Stimulated activated CD4-positive, alpha-beta T cell treated with anti-CD3 and anti-CD28 coated beads, Interleukin-4, amount 100 ng/mL, for 4 hours (primary cell): ENCODE measurements around the gene TDP1.
"Not testable (repeated sequence)": the region's sequence is repeated elsewhere in the genome, so short reads cannot be mapped to it uniquely, and the experiment has no call there.

ENCODE experiments used
- DNase-seq, 2 experiments: peaks; one replicate each; pipeline ENCODE4 v3.0.0-alpha.2; 2020

Gene TDP1

GRCh38 chr14:89992273-89992672 is 36.5 kb downstream of the TDP1 start:
- DNase-seq = no peak

DNA sequence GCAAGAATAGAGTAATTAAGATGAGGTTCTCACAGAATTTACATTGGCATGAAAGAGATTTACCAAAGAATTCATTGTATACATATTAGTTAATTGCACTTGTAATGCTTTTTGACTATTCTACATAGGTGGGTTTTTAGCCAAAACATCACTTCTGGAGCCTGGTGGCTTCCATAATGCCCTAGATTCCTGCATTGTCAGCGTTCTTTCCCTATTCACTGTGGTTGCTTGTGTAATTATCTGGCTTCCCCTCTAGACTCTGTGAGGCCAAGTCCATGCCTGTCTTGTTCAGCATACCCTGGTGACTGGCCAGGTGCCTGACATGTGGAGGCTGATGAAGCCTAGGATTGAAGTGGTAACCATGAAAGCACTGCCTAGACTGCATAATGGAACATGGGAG is 41.2 kb downstream of the TDP1 start:
- no peak for DNase-seq

DNA sequence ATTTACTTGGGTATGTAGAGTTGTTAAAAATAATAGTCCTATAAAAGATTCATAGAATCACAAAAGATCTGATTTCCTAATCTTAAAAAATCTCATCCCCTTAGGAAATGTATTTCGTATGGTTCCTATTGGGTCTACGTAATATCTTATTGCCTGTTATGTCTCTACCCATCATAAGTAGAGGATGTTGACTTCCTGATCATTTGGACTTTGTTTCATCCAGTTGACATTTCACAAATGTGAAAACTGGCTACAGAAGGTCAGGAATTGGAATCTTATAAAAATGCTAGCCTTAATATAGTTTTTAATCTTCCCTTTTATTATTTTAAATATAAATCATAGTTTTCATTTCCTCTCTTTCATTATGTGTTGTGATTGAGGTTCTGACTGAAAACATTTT is 45.2 kb downstream of the TDP1 start:
- DNase-seq = no peak

GRCh38 chr14:90003526-90004307 is 48.0 kb downstream of the TDP1 start:
- DNase-seq = no peak

DNA sequence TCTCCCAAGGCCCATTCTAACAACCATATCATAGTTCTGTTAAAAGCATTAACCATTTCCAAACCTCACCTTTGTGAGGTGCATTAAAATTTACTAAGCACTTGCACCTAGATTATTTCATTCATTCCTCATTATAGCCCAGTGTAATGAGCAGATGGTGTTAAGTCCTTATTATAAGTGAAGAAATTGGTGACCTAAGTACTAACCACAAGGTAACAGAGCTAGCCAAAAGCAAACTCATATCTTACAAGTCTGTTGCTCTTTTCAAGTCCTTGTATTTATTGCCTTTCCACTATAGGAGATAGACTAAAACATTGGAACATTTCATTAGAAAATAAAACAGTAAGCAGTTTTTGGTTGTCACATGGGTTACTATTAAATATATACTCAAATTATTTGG is 49.7 kb downstream of the TDP1 start:
- no peak for DNase-seq

DNA sequence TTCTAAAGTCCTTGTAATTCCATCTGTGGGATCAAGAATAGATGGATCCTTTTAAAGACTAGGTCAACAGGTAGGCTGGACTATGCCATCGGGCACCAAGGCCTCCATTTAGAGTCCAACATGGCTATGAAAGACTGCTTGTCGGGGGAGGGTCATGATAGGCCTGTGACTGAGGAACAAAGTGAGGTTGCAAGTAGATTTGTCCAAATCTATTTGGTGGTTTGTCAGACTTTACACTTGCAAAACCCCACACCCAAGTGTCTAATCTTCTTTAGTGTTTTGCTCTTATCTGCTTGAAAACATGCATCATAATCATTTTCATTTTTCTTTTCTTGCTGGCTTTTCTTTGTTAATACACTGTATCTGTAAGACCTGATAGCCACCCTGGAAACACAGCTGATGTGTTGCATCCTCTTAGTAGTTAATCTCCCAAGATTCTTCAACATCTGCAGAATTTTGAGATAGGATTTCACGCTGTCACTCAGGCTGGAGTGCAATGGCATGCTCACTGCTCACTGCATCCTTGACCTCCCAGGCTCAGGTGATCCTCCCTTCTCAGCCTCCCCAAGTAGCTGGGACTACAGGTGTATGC is 50.3 kb downstream of the TDP1 start:
- DNase-seq = no peak

DNA sequence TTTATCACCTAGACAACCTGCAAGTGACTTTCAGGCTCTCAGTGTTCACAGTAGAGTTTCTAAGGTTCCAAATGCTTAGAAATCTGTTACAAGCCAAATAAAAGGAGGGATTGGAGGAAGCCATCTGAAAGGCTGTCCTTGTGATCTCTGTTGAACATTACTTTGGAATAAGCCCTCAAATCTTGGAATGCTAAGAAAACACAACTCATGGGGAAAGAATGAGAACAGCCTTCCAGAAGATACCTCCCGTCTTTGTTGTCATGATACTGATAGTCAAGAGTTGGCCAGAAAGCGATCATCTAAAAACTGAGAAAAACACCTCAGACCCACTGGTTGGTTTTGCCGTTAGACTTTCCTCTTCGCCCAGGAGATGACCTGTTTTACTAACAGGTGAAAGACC is 61.6 kb downstream of the TDP1 start:
- DNase-seq = no peak

GRCh38 chr14:90019824-90020523 is 64.2 kb downstream of the TDP1 start:
- DNase-seq = no peak

DNA sequence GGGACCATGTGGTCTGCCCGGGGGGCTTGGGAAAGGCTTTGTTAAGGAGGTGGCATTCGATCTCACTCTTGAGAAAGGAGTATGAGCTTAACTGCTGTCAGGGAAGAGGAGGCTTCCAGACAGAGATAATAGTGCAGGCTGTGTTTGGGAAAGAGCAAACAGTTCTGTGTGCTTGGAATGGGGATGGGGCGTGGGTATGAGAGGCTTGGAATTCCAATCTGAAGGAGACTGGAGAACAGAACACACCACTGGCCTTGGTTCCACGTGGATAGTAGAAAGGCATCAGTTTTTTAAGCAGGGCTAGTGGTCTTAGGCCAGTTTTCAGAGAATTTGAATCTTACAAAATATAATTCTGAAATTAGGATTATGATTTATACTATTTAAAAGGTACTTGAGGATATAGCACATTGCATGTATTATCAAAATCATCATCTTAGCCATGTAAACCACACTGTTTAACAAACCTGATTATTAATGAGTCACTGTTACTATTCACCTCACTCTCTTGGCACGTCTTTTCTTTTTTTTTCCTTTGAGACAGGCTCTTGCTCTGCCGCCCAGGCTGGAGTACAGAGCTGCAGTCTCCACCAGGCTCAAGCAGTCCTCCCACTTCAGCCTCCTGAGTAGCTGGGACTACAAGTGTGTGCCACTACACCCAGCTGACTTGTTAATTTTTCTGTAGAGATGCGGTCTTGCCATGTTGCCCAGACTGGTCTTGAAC is 67.6 kb downstream of the TDP1 start:
- no peak for DNase-seq

DNA sequence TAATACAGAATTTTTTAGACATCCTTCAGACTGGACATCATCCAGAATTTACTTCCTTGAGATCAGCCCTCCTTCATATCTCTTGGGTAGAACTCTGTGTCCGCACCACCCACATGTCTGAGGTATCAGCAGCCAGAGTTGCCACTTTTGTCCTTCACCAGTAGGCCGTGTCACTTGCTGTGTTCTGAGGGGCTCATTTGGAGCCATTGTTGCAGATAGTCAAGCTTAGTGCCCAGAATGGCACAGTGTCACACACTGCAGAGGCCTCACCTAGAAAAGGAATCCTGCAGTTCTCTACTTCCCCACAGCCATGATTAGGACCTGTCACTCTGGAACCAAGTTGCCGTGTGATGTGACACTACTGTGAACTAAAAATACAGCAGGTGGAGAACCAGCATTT is 69.2 kb downstream of the TDP1 start:
- DNase-seq = no peak

DNA sequence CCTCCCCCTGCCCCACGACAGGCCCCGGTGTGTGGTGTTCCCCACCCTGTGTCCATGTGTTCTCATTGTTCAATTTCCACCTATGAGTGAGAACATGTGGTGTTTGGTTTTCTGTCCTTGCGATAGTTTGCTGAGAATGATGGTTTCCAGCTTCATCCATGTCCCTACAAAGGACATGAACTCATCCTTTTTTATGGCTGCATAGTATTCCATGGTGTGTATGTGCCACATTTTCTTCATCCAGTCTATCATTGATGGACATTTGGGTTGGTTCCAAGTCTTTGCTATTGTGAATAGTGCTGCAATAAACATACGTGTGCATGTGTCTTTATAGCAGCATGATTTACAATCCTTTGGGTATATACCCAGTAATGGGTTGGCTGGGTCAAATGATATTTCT is 70.9 kb downstream of the TDP1 start:
- not testable (repeated sequence) for DNase-seq

DNA sequence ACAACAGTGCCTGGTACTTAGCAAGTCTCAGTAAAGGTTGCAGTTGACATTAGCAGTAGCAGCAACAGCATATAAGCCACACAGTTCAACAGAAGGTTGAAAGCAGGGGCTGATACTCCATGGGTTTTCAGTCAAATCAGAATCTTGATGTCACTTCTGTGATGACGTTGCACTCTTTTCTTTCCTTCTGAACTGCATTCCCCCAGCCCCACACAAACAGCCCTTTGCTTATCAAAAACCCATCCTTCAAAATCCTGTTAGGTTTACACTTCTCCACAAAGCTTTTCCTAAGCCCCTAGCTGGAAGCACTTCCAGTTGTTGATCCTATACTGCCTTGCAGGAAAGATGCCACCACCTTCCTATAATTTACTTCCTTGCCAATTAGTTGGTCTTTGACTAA is 72.1 kb downstream of the TDP1 start:
- no peak for DNase-seq

- DNase-seq = no peak
Measured at GRCh38 chr14:90034156-90034555, 78.4 kb downstream of the TDP1 start.

DNA sequence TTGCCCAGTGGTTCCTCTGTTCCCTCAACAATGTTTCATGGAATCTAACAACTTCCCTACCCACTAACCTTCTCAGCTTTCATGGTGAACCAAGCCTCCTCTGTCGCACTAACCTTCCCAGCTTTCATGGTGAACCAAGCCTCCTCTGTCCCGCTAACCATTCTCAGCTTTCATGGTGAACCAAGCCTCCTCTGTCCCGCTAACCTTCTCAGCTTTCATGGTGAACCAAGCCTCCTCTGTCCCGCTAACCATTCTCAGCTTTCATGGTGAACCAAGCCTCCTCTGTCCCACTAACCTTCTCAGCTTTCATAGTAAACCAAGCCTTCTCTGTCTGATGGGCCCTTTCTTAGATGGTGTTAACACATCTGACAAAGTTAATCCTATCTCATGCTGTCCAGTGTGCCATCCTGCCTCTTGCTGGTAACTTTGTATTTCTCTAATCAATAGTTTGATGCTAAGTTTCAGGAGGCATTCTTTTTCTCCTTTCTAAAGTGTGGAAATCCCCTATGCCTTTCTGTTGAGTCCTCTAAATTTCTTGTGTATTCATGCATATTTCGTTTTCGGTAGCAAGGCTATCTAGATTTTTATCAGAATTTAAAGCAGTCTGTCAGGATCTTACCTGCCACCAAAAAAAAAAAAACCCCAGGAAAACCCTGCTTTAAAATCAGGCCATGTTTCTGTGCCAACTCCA is 79.3 kb downstream of the TDP1 start:
- no peak for DNase-seq

DNA sequence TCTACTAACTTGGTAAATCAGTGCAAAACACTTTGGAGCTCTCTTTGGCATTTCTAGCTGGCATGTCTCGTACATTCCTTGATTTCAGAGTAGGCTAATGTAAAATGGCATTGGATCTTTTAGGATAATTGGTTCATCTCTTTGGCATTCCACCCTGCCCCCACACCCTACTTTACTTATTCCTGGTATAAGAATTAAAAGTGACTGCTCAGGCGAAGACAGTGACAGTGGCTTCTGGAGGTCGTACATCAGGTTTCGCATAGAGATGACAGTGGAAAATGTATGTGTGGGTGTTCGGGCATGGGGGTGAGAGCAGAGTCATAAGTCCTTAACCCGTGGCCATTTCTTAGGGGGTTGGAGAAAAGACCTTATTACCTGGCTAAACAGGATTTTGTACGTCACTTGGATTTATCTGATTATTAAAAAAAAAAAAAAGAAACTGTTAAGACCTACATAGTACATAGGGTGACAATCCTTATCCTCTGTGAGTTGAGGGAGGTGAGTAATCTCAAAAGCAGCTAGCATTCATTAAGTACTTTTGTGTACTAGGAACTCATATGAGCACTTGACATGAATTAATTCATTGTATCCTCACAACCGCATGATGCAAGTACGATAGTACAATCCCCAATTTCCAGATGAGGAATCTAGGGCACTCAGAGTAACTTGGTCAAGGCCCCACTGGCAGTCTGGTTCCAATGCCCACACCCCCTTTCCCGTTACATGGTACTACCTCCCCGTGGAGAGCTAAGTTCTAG is 83.7 kb downstream of the TDP1 start:
- DNase-seq = no peak

GRCh38 chr14:90040411-90040810 is 84.7 kb downstream of the TDP1 start:
- DNase-seq = no peak

DNA sequence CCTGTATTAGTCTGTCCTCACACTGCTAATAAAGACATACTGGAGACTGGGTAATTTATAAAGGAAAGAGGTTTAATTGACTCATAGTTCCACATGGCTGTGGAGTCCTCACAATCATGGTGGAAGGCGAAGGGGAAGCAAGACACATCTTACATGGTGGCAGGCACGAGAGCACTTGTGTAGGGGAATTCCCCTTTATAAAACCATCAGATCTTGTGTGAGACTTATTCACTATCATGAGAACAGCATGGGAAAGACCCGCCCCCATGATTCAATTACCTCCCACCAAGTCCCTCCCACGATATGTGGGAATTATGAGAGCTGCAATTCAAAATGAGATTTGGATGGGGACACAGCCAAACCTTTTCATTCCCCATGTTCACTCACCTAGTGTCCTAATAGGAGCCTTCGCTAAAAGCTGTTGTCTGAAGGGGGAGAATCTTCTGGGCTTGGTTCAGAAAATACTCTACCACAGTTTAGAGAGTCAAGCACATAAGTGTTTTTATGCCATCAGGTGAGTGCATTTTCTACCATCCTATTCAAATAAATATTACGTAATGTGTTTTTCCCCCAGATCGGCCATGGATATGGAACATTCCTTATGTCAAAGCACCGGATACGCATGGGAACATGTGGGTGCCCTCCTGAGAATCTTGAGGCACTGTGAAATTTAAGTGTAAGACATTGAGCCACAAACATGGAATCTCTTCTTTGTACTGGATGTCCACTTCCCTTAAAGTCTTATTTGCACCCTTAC is 86.9 kb downstream of the TDP1 start:
- DNase-seq = peak in 1 of 2 experiments; percentile 21

GRCh38 chr14:90045616-90046015 is 89.9 kb downstream of the TDP1 start:
- DNase-seq = no peak

DNA sequence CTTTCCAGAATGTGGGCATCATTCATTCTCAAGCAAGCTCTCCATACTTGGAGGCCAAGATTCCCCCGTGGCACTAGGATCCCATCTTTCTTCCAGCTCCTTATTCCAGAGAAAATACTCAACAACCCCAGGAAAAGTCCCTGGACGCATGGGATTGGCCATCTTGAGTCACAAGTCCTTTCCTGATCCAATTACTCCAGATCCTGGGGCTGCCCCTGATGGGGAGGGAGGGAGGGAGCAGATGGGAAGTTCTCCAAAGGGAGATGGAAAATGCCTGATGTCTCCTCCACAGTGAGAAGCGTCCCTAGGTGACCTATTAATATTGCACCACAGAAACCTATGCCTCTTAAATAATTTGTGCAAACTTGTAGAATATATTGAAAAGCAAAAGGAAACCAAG is 93.7 kb downstream of the TDP1 start:
- DNase-seq = no peak

GRCh38 chr14:90050271-90050670 is 94.5 kb downstream of the TDP1 start:
- no peak for DNase-seq

DNA sequence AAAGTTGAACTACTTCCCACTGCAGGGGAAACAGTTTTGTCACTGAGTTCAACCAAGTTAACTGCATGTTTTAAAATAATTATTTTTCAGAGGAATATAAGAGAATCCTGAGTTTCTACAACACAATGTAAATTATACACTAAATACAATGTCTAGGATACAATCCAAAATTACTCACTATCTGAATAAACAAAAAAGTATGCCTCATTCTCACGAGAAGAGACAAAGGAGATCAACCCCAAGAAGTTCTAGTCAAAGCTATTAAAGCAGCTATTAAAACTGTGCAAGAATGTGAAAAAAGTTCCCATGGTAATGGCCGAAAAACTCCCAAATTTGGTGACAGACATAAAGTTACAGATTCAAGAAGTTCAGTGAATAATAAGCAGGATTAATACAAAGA is 97.3 kb downstream of the TDP1 start:
- no peak for DNase-seq
